Heart left ventricle (tissue), 13 donors: ENCODE data around the gene CACNA1D.

Source experiments
- POLR2A ChIP-seq, 2 donors: fragments of 450-650 bp; IDR thresholded peaks; one replicate each; pipeline ENCODE4 v1.6.1; 2017; ENCODE audit warnings: antibody characterized with exemption in 2 of 2, mild to moderate bottlenecking in 2 of 2, moderate library complexity in 2 of 2
- TF ChIP-seq, protein P1 (sequence below), 12 donors: fragments of 200-600 bp; sonication (generic) in 4 of 12; IDR thresholded peaks; one replicate each; pipeline versions ENCODE4 v1.5.0 to v1.8.0; 2018 to 2022; ENCODE audit warnings: antibody characterized with exemption in 12 of 12, mild to moderate bottlenecking in 5 of 12
- donor health status: ischemic (EF 13 %, LVEDD 7.1; RV severe dilation, severe dysfunction).
- donor health status: DM: no; HTN: yes; CAD: no.
- donor health status: DM: no; HTN: no; CAD: no.
- donor health status: ischemic (EF 25% LVEDD 6.9; RV normal size, moderate dysfunction).
- donor health status: ischemic (EF 25% LVEDD 5.7; RV mildly dilated, moderate dysfunction).
- donor health status: ischemic (EF 35%, LVEDD 5.7; RV mildly dilated, moderate dysfunction).
- donor health status: nonischemic (EF 11% LVEDD 7.7; RV severe dilation, severe dysfunction).
- donor health status: DM: yes; HTN: yes; CAD: no.
- donor health status: PGD.
- donor health status: ischemic (EF 29% LVEDD 5.4; RV normal size, mild dysfunction).
- donor health status: nonischemic (EF 23%, LVEDD 6.1; RV moderate dilation, normal function).

DNA sequence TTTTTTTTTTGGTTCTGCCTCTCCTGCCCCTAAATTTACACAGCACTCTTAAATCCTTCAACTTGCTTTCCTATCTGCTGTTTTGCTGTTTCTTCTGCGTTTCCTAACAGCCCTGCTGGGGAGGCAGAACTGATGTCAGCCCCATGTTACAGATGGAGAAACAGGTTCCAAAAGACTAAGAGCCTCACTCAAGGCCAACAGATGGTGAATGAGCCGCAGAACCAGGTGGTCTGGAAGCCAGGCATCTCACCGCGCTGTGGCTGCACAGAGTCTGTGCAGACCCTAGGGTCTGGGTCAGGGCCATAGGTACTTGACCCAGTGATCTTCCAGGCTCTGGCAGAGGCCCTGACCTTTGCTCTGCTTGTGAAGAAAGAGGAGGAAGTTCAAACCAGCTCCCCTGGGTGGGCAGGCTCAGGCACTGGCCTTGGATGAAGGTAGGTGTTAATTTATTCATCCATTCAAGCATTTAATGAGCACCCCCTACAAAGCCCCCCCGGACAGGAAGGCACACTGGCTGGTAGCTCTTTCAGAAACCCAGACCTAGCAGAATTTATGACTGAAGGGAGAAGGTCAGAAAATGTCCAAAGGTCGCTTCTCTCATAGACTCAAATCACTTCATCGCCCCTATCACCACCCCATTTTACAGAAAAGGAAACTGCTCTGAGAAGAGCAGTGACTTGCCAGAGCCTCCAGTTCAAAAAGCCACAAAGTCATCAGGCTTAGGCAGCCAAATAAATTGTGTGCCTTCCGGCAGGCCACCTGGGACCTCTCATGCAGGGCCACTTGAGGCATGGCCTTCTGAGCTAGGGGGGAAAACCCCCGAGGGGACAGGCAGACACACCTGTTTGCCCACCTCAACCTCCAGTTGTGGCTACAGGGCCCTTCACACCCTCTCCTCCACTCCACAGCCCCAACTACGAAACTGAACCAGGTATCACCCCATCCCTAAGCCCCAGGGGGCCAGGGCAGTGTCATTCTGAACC lies 349.1 kb downstream of the CACNA1D start:
- TF ChIP-seq, protein P1, sequence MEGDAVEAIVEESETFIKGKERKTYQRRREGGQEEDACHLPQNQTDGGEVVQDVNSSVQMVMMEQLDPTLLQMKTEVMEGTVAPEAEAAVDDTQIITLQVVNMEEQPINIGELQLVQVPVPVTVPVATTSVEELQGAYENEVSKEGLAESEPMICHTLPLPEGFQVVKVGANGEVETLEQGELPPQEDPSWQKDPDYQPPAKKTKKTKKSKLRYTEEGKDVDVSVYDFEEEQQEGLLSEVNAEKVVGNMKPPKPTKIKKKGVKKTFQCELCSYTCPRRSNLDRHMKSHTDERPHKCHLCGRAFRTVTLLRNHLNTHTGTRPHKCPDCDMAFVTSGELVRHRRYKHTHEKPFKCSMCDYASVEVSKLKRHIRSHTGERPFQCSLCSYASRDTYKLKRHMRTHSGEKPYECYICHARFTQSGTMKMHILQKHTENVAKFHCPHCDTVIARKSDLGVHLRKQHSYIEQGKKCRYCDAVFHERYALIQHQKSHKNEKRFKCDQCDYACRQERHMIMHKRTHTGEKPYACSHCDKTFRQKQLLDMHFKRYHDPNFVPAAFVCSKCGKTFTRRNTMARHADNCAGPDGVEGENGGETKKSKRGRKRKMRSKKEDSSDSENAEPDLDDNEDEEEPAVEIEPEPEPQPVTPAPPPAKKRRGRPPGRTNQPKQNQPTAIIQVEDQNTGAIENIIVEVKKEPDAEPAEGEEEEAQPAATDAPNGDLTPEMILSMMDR (IDR thresholded peaks at IDR 0.05), result no peak
- TF ChIP-seq POLR2A (IDR thresholded peaks at IDR 0.05), result no peak
